ENCODE results near the gene MEA1.

The MEA1 gene

DNA sequence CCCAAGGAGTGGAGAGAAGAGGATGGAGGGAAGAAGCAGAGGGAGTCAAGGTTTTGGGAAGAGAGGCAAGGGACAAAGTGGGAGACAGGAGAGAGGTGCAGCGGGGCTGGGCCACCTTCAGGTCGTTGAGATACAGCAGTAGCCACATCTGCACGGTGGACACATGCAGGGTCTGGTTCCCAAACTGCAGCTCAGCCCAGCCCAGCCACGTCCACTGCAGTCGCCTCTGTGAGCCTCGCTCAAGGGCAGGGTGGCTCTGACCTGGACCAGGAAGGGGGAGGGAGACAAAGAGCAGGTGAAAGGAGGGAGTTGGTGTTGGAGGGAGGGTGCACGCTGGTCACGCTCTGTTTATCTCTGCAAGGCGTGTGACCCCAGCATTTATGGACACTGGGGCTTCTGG lies 25.0 kb upstream of the MEA1 start:
- no peak for DNase-seq (ENCODE audit: low read depth in 2 of 2)

DNA sequence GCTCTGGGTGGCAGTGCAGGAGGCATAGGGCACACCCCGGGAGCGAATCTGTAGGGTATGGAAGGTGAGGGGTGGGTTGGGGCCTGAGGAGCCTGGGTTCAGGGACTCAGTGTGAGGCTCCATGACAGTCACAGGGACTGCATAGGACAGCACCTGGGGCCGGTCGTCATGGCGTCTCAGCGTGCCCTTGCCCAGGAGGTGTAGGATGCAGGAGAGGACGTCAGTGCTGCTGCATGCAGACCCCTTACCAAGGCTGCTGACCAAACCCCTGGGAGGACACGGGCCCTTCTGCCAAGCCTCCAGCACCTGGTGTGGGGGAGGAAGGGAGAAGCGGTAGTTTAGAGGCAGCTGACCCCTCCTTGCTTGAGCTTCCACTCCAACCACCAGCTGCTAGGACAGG lies 24.0 kb upstream of the MEA1 start:
- no peak for DNase-seq (ENCODE audit: low read depth in 2 of 2)

DNA sequence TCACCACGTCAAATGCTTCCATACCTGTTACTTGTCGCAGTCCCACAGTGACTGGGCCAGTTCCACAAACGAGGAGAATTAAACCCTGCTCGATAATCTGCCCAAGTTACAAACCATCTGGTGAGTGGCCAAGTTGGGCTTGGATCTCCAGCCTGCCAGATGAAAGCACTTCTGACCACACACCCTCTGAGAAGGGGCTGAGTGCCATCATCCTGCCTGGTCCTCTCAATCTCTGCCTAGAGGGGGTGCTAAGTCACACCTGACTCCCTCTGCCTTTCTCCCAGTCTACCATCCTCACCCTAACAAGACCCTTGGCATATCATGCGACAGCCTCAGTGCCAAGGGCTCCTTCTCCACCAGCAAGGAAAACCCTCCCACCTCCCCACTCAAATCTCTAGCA lies 23.5 kb upstream of the MEA1 start:
- no peak for DNase-seq (ENCODE audit: low read depth in 2 of 2)

DNA sequence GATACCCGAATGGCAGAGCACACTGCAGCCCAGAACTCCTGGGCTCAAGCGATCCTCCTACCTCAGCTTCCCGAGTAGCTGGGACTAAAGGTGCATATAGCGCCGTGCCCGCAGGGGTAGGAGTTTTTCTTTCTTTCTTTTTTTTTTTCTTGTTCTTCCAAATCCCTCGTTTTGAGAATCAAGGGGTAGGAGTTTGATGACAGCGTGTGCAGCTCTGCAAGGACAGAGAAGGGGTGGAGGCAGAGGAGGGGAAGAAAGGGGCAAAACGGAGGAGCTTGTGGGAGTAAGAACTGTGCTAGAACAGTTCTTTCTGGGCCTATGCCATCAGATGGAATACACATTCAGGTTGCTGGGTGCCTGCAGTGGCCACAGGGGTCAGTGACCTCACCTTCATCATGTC lies 23.0 kb upstream of the MEA1 start:
- no peak for DNase-seq (ENCODE audit: low read depth in 2 of 2)

DNA sequence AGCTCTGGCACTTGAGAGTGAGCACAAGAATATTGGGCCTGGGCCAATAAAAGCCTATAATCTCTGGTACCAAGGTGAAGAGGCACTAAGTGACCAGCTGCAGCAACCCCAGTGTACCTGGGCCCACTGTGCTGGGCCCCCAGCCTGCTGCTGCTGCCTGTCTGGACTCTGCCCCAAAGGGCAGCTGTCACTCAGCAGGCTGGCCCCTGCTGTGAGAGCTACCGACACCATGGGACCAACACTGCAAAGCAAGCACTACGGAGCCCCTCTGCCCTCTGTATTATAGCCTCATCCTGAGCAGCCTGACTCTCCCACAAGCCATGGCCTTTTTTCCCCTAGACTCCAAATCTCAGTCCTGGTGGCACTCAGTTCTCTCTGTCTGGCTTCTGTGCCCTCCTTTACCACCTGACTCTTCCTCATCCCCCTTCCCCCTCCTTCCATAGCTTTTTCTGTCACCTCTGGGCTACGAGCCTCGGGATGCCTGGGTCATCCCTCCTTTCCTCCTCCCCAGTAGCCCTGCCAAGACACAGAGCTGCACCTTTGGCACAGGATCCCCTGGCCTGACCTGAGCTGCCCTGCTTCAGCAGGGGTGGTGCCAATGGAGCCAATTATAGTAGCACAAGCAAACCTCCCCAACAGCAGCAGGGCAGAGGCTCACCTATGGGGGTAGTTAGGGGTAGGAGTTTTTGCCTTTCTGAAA lies 21.9 kb upstream of the MEA1 start:
- no peak for DNase-seq (ENCODE audit: low read depth in 2 of 2)

DNA sequence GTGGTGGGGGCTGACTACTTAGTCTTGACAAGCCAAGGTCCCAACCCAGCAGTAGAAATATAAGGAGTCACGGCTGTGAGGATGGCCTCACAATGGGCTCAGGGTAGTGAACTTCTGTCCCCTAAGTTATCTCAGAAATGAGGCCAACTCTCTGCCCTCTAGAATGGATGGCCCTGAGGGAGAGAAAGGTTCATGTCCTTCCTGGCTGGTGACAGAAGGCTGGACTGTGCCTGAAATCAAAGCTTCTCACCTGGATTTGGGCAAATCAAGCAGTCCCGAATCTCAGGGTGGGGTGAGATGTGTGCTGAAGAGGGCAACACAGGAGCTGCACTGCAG lies 20.4 kb upstream of the MEA1 start:
- DNase-seq (ENCODE audit: low read depth in 2 of 2) = no peak

DNA sequence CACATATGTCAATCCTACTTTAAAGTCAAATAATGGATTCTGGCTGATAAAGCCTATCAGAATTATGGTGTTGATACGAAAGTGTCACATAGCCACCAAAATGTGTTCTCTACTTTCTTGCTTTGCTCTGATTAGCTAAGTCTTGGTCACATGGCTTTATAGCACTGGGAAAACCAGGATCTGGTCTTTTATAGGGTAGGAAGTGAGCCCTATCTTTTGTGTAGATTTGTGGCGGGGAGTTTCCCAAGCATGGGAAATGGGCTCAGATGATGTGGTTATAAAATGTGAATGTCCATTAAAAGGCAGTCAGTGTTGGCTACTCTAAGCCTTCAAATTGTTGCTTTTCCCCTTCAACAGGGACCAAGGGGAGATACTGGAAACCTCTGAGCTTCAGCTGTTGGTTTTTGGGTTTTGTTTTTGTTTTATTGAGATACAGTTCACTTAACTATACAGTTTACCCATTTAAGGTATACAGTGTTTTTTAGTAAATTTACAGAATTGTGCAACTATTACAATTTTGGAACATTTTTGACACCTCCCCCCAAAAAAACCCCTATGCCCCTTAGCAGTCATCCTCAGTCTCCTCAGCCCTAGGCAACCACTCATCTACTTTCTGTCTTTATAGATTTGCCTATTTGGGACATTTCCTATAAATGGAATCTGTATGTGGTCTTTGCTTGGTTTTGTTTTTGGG lies 19.9 kb upstream of the MEA1 start:
- DNase-seq (ENCODE audit: low read depth in 2 of 2) = no peak

DNA sequence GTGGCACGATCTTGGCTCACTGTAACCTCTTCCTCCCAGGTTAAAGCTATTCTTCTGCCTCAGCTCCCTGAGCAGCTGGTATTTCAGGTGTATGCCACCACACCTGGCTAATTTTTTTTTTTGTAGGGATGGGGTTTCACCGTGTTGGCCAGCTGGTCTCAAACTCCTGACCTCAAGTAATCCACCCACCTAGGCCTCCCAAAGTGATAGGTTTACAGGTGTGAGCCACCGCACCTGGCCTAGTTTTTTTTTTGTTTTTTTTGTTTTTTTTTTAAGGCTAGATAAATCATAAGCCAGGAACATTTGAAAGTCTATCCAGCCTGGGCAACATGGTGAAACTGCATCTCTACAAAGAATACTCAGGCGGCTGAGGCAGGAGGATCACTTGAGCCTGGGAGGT lies 18.6 kb upstream of the MEA1 start:
- no peak for DNase-seq (ENCODE audit: low read depth in 2 of 2)

DNA sequence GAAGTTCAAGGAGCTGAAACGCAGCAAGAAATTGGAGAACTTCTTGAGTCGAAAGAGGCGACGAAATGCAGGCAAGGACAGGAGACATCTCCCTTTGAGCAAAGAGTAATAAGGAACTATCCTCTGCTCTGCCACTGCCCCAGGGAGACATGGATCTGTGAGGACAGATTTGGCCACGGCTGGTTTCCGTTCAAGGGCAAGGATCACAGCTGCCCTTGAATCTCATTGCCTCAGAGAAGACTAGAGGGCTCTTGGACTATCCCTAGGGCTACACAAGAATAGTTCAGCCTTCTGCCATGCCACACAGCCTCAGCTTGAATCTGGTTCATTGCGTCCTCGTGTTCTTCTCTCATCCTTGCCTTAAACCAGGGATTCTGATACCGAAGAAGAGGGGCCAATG lies 15.4 kb upstream of the MEA1 start:
- DNase-seq (ENCODE audit: low read depth in 2 of 2) = no peak

DNA sequence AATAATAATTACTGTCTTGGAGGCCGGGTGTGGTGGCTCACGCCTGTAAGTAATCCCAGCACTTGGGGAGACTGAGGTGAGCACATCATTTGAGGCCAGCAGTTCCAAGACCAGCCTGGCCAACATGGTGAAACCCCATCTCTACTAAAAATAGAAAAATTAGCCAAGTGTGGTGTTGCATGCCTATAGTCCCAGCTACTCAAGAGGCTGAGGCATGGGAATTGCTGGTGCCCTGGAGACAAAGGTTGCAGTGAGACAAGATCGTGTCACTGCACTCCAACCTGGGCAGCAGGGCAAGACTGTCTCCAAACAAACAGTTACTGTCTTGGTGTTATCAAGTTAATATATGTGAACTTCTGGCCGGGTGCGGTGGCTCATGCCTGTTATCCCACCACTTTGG lies 12.6 kb upstream of the MEA1 start:
- DNase-seq (ENCODE audit: low read depth in 2 of 2) = no peak

DNA sequence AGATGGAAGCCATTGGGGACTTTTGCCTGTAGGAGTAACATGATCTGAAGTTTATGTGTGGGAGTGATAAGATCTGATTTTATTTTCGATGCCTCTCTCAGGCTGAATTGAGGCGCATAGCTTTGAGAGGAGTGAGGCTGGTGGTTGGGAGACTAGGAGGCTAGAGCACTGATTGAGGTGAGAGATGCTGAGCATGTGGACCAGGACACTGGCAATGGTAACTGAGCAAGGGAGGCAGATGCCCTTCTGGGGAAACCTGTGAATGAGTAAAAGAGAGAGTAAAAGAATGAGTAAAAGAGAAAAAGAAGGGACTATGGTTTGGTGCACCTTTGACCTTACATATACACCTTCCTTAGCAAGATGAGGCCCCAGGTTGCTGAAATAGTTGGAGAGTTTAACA lies 10.7 kb upstream of the MEA1 start:
- no peak for DNase-seq (ENCODE audit: low read depth in 2 of 2)

DNA sequence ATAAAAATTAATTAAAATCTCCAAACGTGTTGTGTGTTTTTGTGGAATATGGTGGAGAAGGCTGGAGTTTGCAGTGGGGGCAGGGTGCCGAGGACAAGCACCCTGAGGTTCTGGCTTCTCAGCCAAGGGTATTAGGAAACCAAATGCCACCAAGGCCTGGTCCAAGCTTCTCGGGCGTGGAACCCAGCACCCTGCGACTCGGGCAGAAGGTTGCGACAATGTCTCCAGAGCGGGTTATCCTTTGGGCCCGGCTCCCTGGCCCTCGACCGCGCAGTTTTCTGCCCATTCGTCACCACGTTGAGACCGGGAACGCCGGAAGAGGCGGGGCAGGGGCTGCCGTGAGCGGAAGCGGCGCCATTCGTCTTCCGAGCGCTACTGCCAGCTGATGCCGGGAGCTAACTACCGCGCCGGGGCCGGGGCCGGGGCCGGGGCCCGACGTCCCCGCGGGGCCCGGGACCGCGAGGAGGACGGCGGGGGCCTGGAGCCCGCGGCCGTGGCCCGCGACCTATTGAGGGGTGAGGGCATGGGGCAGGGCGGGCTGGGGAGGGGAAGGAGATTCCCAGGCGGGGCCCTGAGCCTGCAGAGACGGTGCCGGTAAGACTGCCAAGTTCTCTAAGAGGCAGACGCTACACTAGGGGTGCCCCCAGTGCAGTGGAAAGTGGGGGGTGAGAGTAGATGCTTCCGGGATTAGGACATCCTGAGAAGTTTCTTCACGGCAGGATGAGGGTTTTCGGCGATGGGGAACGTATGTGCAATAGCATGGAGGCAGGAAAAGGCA lies 7.7 kb upstream of the MEA1 start, which contains the start of gene RRP36:
Gene RRP36 (plus strand): TSS at position 354 of the 778 bp plus-strand sequence. CDS start 32 bp downstream, at position 386.
- peak; percentile 49 to 70 for DNase-seq (ENCODE audit: low read depth in 2 of 2)

DNA sequence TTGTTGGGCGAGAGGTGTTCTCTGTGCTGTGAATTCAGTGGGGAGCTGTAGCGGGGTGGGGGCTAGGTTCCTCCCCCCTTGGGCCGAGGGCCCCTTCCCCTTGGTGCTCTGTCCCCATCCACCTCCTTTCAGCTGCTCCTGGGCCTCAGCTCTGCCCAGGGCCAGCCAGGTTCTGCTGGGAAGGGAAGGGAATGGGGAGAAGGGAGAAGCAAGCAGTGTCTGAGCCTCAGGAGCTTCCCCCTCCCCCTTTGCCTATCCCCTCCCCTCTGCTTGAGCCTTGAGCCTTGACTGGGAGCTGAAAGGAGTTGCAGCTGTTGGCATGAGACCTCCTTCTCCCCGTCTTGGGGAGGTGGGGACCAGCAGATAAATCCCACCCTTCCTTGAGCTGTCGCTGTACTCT lies 7.1 kb upstream of the MEA1 start:
- DNase-seq (ENCODE audit: low read depth in 2 of 2) = no peak

DNA sequence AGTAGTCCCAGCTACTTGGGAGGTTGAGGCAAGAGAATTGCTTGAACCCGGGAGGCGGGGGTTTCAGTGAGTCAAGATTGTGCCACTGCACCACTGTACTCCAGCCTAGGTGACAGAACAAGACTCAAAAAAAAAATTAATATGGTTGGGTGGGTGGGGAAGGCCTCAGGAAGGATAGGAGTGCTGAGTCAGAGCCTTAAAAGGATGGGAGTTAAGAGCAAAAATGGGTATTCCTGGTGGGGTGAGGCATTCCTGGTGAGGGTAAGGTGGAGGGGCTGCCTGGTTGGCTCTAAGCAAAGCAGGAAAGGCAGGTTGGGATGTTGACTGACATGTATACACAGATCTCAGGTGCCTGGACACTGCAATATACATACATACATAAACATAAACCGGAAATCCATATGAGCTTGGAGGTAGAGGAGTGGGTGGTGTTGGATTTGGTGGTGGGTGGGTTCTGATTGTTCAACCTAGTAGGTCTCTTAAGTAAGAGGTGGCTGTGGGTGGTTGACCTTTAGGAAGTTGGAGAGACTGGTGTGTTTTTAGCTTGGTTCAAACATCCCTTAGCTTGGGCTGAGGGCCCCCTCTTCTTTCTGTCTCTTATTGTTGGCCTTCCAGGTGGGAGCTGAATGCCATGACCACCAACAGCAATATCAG lies 6.4 kb upstream of the MEA1 start:
- DNase-seq (ENCODE audit: low read depth in 2 of 2) = no peak

DNA sequence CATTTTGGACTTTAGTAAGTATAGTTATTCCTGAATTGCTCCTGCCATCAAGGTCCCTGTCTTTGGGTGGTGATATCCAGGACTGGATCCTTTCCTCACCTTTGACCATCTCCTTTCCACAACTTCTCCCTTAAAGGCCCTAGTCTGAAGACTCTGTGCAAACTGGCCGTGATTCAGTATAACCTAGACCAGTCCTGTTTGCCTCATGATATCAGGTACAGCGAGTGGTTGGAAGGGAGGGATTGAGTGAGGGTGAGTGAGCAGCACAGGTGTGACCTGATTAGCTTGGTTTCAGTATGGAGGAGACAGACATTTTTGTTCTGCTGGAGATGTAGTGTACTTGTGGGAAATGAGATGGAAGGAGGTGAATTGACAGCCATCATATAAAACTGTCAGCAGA lies 5.4 kb upstream of the MEA1 start:
- DNase-seq (ENCODE audit: low read depth in 2 of 2) = no peak

DNA sequence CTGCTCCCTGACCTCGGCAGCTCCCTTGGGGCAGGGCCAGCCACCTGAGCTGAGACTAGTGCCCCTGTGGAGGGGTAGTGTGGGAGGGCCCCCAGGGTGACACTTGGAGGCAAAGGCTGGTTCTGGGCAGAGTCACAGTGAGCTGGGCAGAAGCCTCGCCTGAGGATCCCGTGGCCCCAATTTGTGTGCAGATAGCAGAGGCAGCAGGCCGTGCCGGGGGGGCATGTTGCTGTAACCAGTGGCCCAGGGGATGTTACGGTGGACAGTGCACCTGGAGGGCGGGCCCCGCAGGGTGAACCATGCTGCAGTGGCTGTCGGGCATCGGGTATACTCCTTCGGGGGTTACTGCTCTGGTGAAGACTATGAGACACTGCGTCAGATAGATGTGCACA lies 3.2 kb upstream of the MEA1 start:
- DNase-seq (ENCODE audit: low read depth in 2 of 2) = no peak

DNA sequence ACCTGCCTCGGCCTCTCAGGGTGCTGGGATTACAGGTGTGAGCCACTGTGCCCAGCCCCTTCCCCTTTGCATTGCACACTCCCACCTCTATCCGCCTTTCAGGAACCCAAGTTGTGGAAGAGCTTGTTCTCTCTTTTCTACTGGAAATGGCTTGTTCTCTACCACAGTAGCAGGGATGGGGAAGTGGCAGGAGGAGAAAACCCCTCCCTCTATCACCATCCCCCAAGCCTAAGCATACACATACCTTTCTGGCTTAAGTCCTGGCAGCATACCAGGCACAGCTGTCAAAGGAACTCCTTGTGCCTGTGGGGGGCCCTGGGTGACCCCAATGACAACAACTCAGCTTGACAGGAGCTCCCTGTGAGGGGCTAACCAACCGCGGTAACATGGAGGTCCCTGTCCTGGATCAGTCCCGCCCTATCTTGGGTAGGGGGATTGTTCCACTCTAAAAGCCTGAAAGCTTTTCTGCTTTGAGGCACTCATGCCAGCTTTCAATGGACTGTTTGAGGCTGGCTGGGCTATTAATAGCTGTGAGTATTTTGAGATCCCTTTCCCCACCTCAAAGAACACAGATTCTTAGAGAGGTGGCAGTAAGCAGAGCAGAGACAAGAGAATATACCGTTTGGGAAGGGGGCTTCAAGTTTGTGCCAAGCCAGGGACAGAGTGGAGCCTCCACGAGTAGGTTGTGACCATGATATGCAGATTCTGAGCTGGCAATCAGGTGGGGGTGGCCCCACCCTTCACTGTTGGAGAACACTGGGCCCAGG lies 2.6 kb upstream of the MEA1 start:
- DNase-seq (ENCODE audit: low read depth in 2 of 2) = no peak

DNA sequence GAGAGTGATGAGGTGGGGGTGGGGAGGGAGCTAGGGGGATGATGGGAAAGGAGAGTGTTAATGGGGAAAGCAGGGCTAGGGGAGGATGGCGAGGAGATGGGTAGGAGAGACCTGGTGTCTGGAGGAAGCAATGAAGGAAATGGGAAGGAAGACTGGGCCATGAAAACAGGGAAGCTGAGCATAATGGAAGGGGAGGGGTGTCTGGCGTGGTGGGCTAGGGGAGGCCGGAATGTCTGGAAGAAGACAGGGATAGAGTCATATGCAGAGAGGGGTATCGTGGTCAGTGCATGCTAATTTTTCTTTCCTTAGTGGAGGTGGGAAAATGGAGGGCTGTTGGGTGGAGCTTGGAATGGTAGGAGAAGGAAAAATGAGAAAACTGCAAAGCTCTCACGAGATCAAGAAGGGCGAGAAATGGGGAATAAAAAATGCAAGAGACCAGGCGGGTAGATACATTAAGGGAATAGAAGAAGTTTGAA lies 726 bp upstream of the MEA1 start:
- DNase-seq (ENCODE audit: low read depth in 2 of 2) = no peak

DNA sequence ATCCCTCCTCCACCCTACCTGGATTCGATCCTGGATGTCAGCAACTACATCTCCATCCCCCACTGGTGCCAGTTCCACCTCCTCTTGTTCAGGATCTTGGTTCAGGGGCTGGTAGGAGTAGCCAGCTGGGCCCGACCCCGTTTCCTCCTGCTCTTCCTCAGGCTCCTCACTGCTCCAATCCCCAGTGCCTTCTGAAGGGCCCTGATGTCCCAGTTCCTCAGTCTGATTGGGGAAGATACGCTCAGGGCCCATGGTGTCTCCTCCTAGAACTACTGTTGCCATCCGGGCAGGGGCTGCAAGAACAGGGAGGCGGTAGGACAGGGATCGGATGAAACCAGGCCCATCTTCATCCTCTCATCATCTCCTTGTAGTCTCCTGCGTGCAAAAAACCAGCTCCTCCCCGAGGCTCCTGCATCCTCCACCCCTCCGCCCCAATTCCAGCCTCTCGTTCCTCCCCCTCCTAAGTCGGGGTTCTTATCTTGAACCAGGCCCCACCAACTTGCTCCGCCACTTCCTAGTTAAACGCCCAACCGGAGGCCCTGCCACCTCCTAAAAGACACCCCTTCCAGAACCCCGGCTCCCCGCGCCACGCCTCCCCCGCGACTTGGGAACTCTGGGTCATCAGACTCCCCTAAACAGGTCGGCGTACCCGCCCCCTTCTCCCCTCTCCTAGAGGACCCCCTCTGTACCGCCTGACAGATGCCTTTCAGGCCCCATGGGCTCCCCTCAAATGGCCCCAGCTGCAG lies 476 bp downstream of the MEA1 start:
- DNase-seq (ENCODE audit: low read depth in 2 of 2) = no peak

DNA sequence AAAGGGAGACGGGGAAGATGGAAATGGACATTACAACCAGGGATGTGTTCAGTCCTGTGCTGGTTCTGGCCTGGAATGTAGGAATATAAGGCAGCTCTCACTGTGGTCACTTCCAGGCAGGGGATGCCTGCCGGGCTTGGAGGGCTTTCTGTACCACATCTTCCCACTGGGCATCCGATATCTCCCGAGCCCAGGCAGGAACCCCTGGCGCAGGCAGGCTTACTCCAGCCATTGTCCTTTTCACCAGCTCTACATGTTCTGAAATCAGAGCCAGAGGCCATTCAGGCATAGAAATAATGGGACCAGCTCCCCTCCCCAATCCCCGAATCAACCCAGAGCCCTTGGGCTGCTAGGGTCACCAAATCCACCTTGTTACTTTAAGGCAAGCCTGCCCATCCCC lies 1.4 kb downstream of the MEA1 start:
- no peak for DNase-seq (ENCODE audit: low read depth in 2 of 2)

DNA sequence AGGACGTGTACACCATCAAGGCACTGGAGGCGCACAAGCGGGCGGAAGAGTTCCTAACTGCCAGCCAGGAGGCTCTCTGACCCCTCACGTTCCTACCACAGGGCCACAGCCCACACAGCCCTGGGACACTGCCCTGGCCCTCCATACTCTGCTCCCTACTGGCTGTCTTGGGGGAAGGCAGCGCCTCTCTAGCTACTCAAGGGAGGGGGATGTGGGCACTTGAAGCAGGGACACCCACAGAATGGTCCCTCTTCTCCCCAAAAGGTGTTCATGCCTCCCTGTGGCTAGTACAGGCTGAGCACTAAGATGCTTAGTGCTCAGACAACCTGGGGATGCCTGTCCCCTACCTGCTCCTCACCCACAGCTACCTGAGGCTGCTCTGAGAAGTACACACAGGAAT lies 2.5 kb downstream of the MEA1 start:
- no peak for DNase-seq (ENCODE audit: low read depth in 2 of 2)
